DND-41 (cell line): ENCODE data around the gene MCC.

Experiments
- ATAC-seq: fragments of 200-7000 bp; cut with Tn5 transposase; 3 replicates; pipeline ENCODE4 v1.9.1; 2021; ENCODE audit warnings: low read depth; ENCODE audit not compliant: insufficient read depth
- DNase-seq: peaks from one replicate; pipeline ENCODE4 v3.0.0-alpha.2; 2020
- H2AFZ ChIP-seq: 2 replicates; pipeline ENCODE4 v1.6.0; 2012; ENCODE audit warnings: low read depth, low read length
- H3K27ac ChIP-seq: 2 replicates; pipeline ENCODE4 v1.5.1; 2012; ENCODE audit warnings: low read length, inconsistent platforms
- H3K27me3 ChIP-seq: fragments of 200-600 bp; sonication (generic); 2 replicates; pipeline ENCODE4 v1.6.0; 2012; ENCODE audit warnings: low read length, mild to moderate bottlenecking, inconsistent platforms; ENCODE audit not compliant: insufficient read depth, poor library complexity
- H3K36me3 ChIP-seq: 2 replicates; pipeline ENCODE4 v1.5.1; 2012; ENCODE audit warnings: low read length, inconsistent platforms; ENCODE audit not compliant: insufficient read depth
- H3K4me1 ChIP-seq: 2 replicates; pipeline ENCODE4 v1.5.1; 2012; ENCODE audit warnings: mild to moderate bottlenecking, low read length; ENCODE audit not compliant: insufficient read depth
- H3K4me2 ChIP-seq: 2 replicates; pipeline ENCODE4 v1.6.0; 2012; ENCODE audit warnings: mild to moderate bottlenecking, moderate library complexity, low read length, inconsistent platforms; ENCODE audit not compliant: insufficient read depth
- H3K4me3 ChIP-seq, 2 experiments: fragments of 200-600 bp in 1 of 2; shearing (Covaris generic) in 1 of 2; 2 replicates each; pipeline ENCODE4 v1.5.1; 2012 to 2016; ENCODE audit warnings: inconsistent platforms in 2 of 2, low read length in 2 of 2, mild to moderate bottlenecking in 2 of 2, low read depth in 1 of 2, moderate library complexity in 1 of 2
- H3K79me2 ChIP-seq: 2 replicates; pipeline ENCODE4 v1.6.0; 2012; ENCODE audit warnings: low read length, inconsistent platforms; ENCODE audit not compliant: insufficient read depth
- H3K9ac ChIP-seq: 2 replicates; pipeline ENCODE4 v1.6.0; 2012; ENCODE audit warnings: low read depth, mild to moderate bottlenecking, inconsistent platforms, low read length, moderate library complexity
- H3K9me3 ChIP-seq: 2 replicates; pipeline ENCODE4 v1.5.1; 2012; ENCODE audit warnings: low read length, moderate library complexity, mild to moderate bottlenecking, inconsistent platforms; ENCODE audit not compliant: insufficient read depth, severe bottlenecking
- H4K20me1 ChIP-seq: 2 replicates; pipeline ENCODE4 v1.6.0; 2012; ENCODE audit warnings: low read length; ENCODE audit not compliant: insufficient read depth
- EZH2 ChIP-seq: IDR thresholded peaks from 3 replicates; pipeline ENCODE4 v1.6.1; 2012; ENCODE audit warnings: borderline replicate concordance, low read depth, mild to moderate bottlenecking, moderate library complexity, low read length, inconsistent platforms; ENCODE audit not compliant: severe bottlenecking
- TF ChIP-seq, protein P1 (sequence below): IDR thresholded peaks from 2 replicates; pipeline ENCODE4 v1.5.1; 2012; ENCODE audit warnings: borderline replicate concordance, low read length, moderate library complexity, mild to moderate bottlenecking; ENCODE audit not compliant: poor library complexity, severe bottlenecking; ENCODE audit errors: extremely low read depth

The MCC gene

DNA sequence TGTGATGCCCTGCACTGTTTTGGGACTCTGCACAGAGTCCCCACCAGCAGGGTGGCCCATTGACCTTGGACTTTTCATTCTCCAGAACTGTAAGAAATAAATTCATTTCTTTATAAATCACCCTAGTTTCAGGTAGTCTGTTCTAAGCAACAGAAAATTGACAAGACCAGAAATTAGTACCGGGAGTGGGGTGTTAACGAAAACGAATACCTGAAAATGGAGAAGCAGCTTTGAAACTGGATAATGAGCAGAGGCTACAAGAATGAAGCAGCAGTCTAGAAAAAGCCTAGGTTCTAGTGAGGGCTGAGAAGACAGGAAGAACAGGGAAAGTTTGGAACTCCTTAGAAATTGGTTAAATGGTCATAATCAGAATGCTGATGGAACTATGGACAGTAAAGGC lies 2.1 kb upstream of the MCC start:
- no peak for TF ChIP-seq EZH2
- TF ChIP-seq, protein P1, sequence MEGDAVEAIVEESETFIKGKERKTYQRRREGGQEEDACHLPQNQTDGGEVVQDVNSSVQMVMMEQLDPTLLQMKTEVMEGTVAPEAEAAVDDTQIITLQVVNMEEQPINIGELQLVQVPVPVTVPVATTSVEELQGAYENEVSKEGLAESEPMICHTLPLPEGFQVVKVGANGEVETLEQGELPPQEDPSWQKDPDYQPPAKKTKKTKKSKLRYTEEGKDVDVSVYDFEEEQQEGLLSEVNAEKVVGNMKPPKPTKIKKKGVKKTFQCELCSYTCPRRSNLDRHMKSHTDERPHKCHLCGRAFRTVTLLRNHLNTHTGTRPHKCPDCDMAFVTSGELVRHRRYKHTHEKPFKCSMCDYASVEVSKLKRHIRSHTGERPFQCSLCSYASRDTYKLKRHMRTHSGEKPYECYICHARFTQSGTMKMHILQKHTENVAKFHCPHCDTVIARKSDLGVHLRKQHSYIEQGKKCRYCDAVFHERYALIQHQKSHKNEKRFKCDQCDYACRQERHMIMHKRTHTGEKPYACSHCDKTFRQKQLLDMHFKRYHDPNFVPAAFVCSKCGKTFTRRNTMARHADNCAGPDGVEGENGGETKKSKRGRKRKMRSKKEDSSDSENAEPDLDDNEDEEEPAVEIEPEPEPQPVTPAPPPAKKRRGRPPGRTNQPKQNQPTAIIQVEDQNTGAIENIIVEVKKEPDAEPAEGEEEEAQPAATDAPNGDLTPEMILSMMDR = no peak
- Histone ChIP-seq H2AFZ (no peak overlapping the region), H3K36me3 (no peaks in the 10 kb centered on the region), H3K4me3 (no peak overlapping the region), H3K4me1 (peaks cover 12% of the 10 kb centered on the region), H4K20me1 (no peaks in the 10 kb centered on the region), H3K27ac (no peak overlapping the region), H3K9me3 (peaks cover 12% of the 10 kb centered on the region), H3K79me2 (no peaks in the 10 kb centered on the region), H3K4me2 (no peak overlapping the region), H3K9ac (no peak overlapping the region), H3K27me3 (no peaks in the 10 kb centered on the region)
- ATAC-seq = no peak
- no peak for DNase-seq

DNA sequence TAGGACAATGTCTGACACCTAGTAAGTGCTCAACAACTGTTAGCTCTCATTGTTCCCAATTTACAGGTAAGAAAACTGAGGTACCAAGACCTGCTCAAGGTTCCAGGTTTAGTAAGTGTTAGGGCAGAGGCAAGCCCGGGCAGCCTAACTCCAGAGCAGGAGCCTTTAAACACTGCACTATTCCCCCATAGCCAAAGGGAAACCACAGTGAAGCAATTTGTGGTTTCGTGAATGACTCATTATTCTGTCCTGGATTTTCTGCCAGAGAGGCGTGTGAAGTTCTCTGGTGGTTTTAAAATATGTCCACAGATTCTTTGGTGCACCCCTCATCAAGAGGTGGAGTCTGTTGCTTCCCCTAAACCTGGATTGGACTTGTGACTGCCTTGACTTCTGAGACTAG lies 1.0 kb upstream of the MCC start:
- no peaks in the 10 kb centered on the region for H3K36me3 ChIP-seq
- no peak overlapping the region for H3K4me2 ChIP-seq
- H3K27me3 ChIP-seq = no peaks in the 10 kb centered on the region
- H3K9me3 ChIP-seq = peaks cover 12% of the 10 kb centered on the region
- H4K20me1 ChIP-seq = no peaks in the 10 kb centered on the region
- H3K4me1 ChIP-seq = peaks cover 12% of the 10 kb centered on the region
- TF ChIP-seq, protein P1 = no peak
- TF ChIP-seq EZH2 = no peak
- no peak overlapping the region for H3K4me3 ChIP-seq
- no peak overlapping the region for H3K9ac ChIP-seq
- no peak overlapping the region for H3K27ac ChIP-seq
- H3K79me2 ChIP-seq = no peaks in the 10 kb centered on the region
- ATAC-seq (peak; percentile 98), DNase-seq (peak; percentile 74)
- no peak overlapping the region for H2AFZ ChIP-seq

DNA sequence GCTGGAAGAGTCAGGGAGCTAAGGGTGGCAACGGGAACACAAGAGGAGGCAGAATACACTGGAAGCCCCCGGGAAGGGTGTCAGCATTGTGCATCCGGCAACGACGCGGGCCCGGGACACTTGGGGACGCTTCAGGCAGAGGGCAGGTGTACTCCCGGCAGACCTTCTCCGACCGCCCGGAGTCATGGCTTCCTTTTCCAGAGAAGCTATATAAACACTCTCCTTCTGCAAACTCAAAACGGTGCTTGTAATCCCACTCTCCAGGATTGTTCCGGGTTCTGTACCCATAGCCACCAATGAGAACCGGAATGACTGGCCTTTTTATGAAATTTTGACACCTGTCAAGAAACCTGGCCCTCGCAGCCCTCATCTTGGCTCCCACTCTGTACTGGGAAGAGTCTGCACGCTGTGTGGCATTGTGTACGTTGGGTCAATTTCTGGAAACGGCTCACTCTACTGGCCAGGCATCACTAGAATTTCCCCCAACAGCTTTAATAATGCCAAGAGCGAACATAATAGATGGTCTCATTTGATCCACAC lies 462 bp upstream of the MCC start:
- ATAC-seq = no peak
- peaks cover 12% of the 10 kb centered on the region for H3K9me3 ChIP-seq

More for the DNA sequence above, 462 bp upstream of the MCC start:
- DNase-seq = no peak
- Histone ChIP-seq H3K4me2 (no peak overlapping the region), H2AFZ (no peak overlapping the region), H3K4me1 (peaks cover 12% of the 10 kb centered on the region), H3K9ac (no peak overlapping the region), H3K4me3 (no peak overlapping the region), H3K79me2 (no peaks in the 10 kb centered on the region), H3K27me3 (no peaks in the 10 kb centered on the region), H3K36me3 (no peaks in the 10 kb centered on the region), H4K20me1 (no peaks in the 10 kb centered on the region), H3K27ac (no peak overlapping the region)
- no peak for TF ChIP-seq EZH2
- TF ChIP-seq, protein P1 = no peak
